Measurements from ENCODE around the gene NPTXR.

NPTXR gene

GRCh38 chr22:38868886-38869381 lies 25.1 kb upstream of the NPTXR start:
- peak; percentile 84 for TF ChIP-seq CTCF (IDR thresholded peaks at IDR 0.05; ENCODE audit: low read length, missing control alignments)

GRCh38 chr22:38868286-38868721 lies 24.5 kb upstream of the NPTXR start:
- DNase-seq (ENCODE audit: low read depth) = no peak
- no peak for TF ChIP-seq CTCF (IDR thresholded peaks at IDR 0.05; ENCODE audit: low read length, missing control alignments)
- H3K4me3 ChIP-seq (replicated peaks; ENCODE audit: low read depth, low read length) = no peak overlapping the region

More at GRCh38 chr22:38868886-38869381, 25.1 kb upstream of the NPTXR start:
- H3K4me3 ChIP-seq (replicated peaks; ENCODE audit: low read depth, low read length) = no peak overlapping the region
- DNase-seq (ENCODE audit: low read depth) = peak; percentile 68

- H3K4me3 ChIP-seq (replicated peaks; ENCODE audit: low read depth, low read length) = no peak overlapping the region
- no peak for TF ChIP-seq CTCF (IDR thresholded peaks at IDR 0.05; ENCODE audit: low read length, missing control alignments)
- DNase-seq (ENCODE audit: low read depth) = no peak
These were observed 23.9 kb upstream of the NPTXR start for GRCh38 chr22:38867471-38868285.

- no peak for DNase-seq (ENCODE audit: low read depth)
- H3K4me3 ChIP-seq (replicated peaks; ENCODE audit: low read depth, low read length) = no peak overlapping the region
- no peak for TF ChIP-seq CTCF (IDR thresholded peaks at IDR 0.05; ENCODE audit: low read length, missing control alignments)
These were observed 23.3 kb upstream of the NPTXR start for GRCh38 chr22:38867124-38867455.

GRCh38 chr22:38866399-38867123 lies 22.7 kb upstream of the NPTXR start:
- H3K4me3 ChIP-seq (replicated peaks; ENCODE audit: low read depth, low read length) = no peak overlapping the region
- no peak for TF ChIP-seq CTCF (IDR thresholded peaks at IDR 0.05; ENCODE audit: low read length, missing control alignments)
- DNase-seq (ENCODE audit: low read depth) = no peak

GRCh38 chr22:38866024-38866398 lies 22.2 kb upstream of the NPTXR start:
- DNase-seq (ENCODE audit: low read depth) = no peak

More at GRCh38 chr22:38866024-38866398, 22.2 kb upstream of the NPTXR start:
- no peak for TF ChIP-seq CTCF (IDR thresholded peaks at IDR 0.05; ENCODE audit: low read length, missing control alignments)
- no peak overlapping the region for H3K4me3 ChIP-seq (replicated peaks; ENCODE audit: low read depth, low read length)
